Uterus (tissue), 2 donors: Measurements from ENCODE around the gene MID1.

Source experiments
- CTCF ChIP-seq, 4 experiments: fragments of 200-600 bp in 2 of 4; fragments of 450-650 bp in 2 of 4; sonication (generic) in 2 of 4; IDR thresholded peaks; one replicate each; pipeline ENCODE4 v1.5.1; 2016 to 2019; ENCODE audit warnings: antibody characterized with exemption in 4 of 4, mild to moderate bottlenecking in 2 of 4, moderate library complexity in 1 of 4
- POLR2A ChIP-seq, 2 donors: fragments of 450-650 bp; IDR thresholded peaks; one replicate each; pipeline ENCODE4 v1.6.1; 2016; ENCODE audit warnings: antibody characterized with exemption in 2 of 2, mild to moderate bottlenecking in 1 of 2, moderate library complexity in 1 of 2

GRCh38 chrX:10495677-10496076, 124.7 kb downstream of the MID1 start:
- TF ChIP-seq POLR2A (IDR thresholded peaks at IDR 0.05) (no peak), CTCF (IDR thresholded peaks at IDR 0.05) (no peak)
